ENCODE results near the gene TMEM131L. TPM values are rescaled to one million over a fixed set of nuclear protein-coding genes. Genes with fewer than 3 reads are reported as not detected.
A peak's percentile ranks its signal among the peaks of the same experiment; 100 is the strongest.

Gene TMEM131L
- total and polyA plus RNA-seq, 12 donors: 2.7 to 33.6 (median 18.5) TPM

- DNase-seq: no peak
- intact Hi-C loops (cut with DNase I): loop anchor here in 4 of 10 donors (5.0 to 10.0 kb wide), 4 partner anchors 49 to 79 kb away; no protein-coding TSS in a partner anchor
- TF ChIP-seq CTCF (IDR thresholded peaks at IDR 0.05): no peak
- Histone ChIP-seq H3K27ac (peak overlapping the region in 8 of 10 donors; percentile 16 to 90 (median 82)), H3K4me3 (no peak overlapping the region), H3K4me1 (peaks cover 16 to 79% (median 66%) of the 10 kb centered on the region in 9 donors), H3K36me3 (peaks cover 0 to 4% (median 0%) of the 10 kb centered on the region in 9 donors), H3K27me3 (no peaks in the 10 kb centered on the region), H3K9me3 (no peaks in the 10 kb centered on the region)
- 79 to 80% methylated on average over 5 of the region's 5 CpGs for WGBS, 2 donors
- no peak for ATAC-seq
Measured at GRCh38 chr4:153485860-153486259, 19.7 kb downstream of the TMEM131L start.

GRCh38 chr4:153486281-153487151 lies 20.4 kb downstream of the TMEM131L start:
- H3K4me1 ChIP-seq: peaks cover 16 to 82% (median 66%) of the 10 kb centered on the region in 9 donors
- ATAC-seq (peak in 7 of 8 donors; percentile 13 to 59 (median 25)), DNase-seq (peak in 1 of 2 donors; percentile 27)
- peak overlapping the region in 9 of 10 donors; percentile 26 to 90 (median 82) for H3K27ac ChIP-seq
- no peaks in the 10 kb centered on the region for H3K9me3 ChIP-seq
- TF ChIP-seq CTCF (IDR thresholded peaks at IDR 0.05): no peak
- 73 to 80% methylated on average over 14 of the region's 14 CpGs for WGBS, 2 donors
- no peaks in the 10 kb centered on the region for H3K36me3 ChIP-seq
- intact Hi-C loops (cut with DNase I): loop anchor here in 4 of 10 donors (5.0 to 10.0 kb wide), 4 partner anchors 48 to 78 kb away; no protein-coding TSS in a partner anchor
- H3K27me3 ChIP-seq: no peaks in the 10 kb centered on the region
- no peak overlapping the region for H3K4me3 ChIP-seq

DNA sequence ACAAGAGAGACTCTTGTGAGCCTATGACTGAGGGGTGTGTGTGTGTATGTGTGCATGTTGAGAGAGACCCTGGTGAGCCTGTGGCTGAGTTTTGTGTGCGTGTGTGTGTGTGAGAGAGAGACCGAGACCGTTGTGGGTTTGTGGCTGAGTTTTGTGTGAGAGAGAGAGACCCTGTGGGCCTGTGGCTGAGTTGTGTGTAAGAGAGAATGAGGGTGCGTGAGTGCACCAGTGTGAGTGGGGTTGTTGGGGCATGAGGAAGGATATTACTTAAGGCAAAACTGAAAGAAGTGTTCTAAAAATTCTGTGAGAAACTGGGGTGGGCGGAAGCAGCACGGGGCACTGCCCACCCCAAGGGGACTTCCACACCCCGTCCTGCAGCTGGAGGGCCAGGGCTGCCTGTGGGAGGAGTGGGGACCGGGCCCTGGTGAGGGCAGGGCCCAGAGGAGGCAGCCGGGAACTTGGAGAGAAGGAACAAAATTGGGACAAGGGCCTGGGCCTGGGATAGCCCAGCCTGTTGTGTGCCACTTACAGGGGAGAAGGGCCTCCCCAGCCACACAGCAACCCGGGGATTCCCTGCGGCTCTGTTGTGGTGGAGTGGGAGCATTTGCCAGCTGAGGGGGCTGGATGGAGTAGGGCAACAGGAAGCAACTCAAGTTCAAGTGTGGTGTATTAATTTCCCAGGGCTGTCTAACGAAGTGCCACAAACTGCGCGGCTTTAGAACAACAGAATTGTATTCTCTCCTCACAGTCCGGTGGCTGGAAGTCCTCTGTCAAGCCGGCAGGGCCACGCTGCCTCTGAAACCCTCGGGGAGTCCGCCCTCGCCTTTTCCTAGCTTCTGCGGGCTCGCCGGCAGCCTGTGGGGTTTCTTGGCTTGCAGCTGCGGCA lies 22.1 kb downstream of the TMEM131L start:
- intact Hi-C loops (cut with DNase I): loop anchor here in 4 of 10 donors (5.0 to 10.0 kb wide), 4 partner anchors 47 to 77 kb away; no protein-coding TSS in a partner anchor
- peak overlapping the region in 7 of 10 donors; percentile 14 to 44 (median 28) for H3K4me3 ChIP-seq
- DNase-seq (peak; percentile 52 to 62), ATAC-seq (peak; percentile 45 to 72 (median 58))
- TF ChIP-seq CTCF (IDR thresholded peaks at IDR 0.05): no peak
- H3K27me3 ChIP-seq: no peaks in the 10 kb centered on the region
- H3K9me3 ChIP-seq: no peaks in the 10 kb centered on the region
- H3K36me3 ChIP-seq: no peaks in the 10 kb centered on the region
- peaks cover 16 to 78% (median 59%) of the 10 kb centered on the region in 9 donors for H3K4me1 ChIP-seq
- peak overlapping the region; percentile 53 to 90 (median 81) for H3K27ac ChIP-seq
- WGBS, 2 donors: 19 to 25% methylated on average over 24 of the region's 24 CpGs
